Activated CD4-positive, alpha-beta T cell treated with anti-CD3 and anti-CD28 coated beads for 1 hour (primary cell): ENCODE data around the gene FAM227B.
"Not testable (repeated sequence)": the region's sequence is repeated elsewhere in the genome, so short reads cannot be mapped to it uniquely, and the experiment has no call there.

ENCODE experiments used
- DNase-seq: peaks from one replicate; pipeline ENCODE4 v3.0.0-alpha.2; 2020

The FAM227B gene

DNA sequence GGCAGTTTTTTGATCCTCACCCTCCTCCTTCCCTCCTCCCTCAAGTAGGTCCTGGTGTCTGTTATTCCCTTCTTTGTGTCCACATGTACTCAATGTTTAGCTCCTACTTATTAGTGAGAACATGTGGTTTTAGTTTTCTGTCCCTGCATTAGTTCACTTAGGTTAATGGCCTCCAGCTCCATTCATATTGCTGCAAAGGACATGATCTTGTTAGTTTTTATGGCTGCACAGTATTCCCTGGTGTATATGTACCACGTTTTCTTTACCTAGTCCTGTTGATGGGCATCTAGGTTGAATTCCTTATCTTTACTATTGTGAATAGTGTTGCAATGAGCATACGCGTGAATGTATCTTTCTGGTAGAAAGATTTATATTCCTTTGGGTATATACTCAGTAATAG lies 259.2 kb downstream of the FAM227B start:
- no peak for DNase-seq

DNA sequence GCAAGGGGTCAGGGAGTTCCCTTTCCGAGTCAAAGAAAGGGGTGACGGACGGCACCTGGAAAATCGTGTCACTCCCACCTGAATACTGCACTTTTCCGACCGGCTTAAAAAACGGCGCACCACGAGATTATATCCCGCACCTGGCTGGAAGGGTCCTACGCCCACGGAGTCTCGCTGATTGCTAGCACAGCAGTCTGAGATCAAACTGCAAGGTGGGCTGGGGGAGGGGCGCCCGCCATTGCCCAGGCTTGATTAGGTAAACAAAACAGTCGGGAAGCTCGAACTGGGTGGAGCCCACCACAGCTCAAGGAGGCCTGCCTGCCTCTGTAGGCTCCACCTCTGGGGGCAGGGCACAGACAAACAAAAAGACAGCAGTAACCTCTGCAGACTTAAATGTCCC lies 266.2 kb downstream of the FAM227B start:
- DNase-seq = not testable (repeated sequence)

DNA sequence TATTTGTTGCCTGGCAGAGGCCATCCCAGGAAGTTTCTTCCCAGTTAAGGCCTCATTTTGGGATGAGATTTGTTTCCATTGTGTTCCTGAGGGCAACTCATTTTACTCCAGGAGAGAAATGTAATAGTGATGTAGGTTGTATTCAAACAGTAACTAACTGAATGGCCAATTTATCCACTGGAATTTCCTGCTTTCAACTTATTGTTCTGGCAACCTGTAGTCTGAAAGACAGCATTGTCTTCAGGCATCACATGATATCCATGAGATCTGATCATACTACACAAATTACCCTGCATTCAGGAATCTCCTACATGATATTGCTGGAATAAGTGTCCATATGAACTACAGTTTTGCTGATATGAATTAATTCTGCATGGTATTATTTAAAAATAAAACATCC lies 277.1 kb downstream of the FAM227B start:
- DNase-seq = no peak

DNA sequence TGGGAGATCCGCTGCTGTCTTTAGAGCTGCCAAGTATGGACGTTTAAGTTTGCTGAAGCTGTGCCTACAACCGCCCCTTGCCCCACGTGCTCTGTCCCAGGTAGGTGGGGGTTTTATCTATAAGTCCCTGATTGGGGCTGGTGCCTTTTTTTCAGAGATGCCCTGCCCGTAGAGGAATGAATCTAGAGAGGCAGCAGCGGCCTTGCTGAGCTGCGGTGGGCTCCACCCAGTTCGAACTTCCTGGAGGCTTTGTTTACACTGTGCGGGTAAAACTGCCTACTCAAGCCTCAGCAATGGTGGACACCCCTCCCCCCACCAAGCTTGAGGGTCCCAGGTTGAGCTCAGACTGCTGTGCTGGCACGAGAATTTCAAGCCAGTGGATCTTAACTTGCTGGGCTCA lies 281.0 kb downstream of the FAM227B start:
- no peak for DNase-seq

DNA sequence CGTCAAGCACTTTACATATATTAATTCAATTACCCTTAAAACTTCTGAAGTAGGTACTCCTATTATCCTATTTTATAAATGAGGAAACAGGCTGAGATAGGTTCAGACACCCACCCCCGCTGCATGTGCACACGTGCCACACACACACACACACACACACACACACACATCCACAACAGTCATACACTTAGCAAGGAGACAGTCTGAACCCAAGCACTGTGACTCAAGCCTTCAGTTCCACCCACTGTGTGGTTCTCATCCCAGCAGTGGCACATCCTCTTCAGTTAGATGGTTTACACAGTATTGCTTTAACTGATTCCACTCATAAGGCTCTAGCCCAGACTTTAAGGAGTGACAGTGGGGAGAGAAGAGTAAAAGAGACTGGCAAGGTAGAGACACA lies 288.7 kb downstream of the FAM227B start:
- no peak for DNase-seq

DNA sequence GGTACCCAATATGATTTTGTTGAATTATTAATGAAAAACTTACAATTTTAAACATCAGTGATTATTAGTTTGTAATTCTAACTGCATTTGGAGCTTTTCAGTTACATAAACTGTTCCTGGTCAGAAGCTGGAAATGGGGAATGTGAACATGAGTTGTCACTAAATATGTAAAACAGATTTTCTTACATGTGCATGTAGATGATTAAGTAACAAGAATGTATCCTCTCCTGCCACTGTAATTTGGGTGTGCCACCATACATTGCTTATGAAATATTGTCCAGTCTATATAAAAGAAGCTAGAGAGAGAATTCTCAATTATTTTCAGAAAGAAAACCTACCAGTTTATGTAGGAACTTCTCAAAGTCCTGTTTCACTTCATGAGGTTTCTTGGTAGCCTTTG lies 289.2 kb downstream of the FAM227B start:
- DNase-seq = no peak

DNA sequence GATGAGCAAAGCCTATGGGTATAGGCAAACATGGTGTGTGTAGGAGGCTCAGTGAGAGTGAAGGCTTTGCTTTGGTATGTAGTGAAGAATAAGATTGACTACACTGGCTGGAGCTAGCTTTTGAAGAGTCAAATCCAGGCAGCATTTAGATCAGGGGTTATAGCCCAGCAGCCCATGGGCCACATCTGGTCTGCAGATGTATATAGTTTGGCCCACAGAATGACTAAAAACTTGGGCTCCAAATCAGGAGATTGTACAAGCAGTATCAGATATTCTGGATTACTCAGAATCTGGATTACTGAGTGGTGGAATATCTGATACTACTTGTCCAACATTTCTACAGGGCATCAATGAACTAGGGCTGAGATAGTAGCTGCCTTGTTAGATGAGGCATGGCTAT lies 290.5 kb downstream of the FAM227B start:
- no peak for DNase-seq

DNA sequence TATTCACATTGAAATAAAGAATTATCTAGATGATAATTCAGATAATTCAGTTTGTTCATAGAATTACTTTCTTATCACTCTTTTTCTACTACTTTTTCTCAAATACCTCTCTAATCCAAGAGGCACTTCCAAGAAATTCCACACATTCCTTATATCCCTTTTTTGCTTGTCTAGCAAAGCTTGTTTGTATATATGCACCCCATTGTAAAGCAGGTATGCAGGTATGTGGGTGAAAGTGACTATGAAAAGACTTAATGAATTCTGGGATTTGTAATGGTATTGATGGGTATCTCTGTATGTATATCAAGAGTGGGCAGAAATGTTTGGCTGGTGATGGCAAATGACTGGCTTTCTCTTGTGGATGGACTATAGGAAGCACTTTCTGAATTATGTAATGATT lies 291.7 kb downstream of the FAM227B start:
- DNase-seq = no peak

DNA sequence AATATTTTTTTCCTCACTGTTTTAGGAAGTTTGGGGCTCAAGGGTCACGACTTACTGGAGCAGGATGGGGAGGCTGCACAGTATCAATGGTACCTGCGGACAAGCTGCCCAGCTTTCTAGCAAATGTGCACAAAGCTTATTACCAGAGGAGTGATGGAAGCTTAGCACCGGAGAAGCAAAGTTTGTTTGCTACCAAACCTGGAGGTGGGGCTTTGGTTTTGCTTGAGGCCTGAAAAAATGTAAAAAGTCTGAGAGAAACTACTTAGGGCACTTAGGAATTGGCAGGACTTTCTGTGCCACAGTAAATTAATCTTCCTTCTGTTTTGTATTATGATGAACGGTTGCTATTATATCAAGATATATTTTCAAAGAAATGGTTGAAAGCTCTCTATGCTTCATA lies 292.7 kb downstream of the FAM227B start:
- DNase-seq = no peak

DNA sequence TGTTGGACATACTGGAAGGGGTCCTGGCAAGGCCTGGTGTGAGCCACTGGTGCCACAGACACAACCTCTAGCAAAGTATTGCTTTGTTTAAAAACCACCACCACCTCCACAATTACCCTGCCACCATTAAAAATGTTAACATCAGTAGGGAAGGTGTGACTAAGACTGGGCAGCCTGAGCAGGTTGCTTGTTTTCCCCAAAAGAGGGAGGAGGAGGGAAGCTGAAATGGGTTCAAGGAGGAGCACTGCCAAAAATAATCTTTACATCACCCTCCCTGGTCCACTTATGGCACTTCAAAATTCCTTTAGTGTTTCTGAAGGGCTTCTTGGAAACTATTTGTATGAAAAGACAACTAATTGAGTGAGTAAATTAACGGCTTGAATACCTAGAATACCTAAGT lies 297.4 kb downstream of the FAM227B start:
- DNase-seq = no peak

DNA sequence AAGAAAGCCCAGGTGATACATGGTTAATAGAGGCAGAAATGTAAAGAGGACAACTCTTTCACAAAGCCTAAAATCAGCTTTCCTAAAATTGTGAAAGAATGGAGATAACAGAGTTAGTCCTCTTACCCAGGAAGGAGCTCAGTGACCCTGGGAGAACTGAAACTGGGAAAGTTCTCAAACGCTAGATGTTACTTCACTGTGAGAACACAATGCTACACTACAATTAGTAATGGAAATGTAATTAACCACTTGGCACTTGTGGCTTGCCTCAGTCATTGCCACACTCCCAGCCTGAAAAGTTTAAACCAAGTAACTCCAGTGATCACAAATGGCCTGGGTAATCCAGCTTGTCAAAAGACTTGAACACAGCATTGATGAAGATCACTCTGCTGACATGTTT lies 300.3 kb downstream of the FAM227B start:
- no peak for DNase-seq

DNA sequence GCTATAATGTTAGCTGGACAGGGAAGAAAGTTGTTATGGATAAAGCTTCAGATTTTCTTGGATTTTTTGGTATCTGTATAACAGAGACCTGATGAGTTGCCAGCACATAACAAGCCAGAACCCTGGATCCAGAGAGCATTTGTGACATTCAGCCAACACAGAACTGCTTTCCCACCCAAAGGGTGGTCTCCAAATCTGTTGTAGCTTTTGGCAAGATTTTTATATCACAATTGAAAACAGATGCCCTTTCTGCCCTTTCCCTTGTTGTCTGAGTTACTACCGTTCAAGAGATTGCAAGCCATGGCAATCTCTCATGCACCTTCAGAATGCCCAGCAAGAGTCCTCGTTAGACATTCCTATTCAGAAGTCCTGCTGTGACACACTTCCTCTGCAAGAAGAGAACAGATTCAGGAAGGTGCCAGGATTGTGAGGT lies 305.2 kb downstream of the FAM227B start:
- no peak for DNase-seq

DNA sequence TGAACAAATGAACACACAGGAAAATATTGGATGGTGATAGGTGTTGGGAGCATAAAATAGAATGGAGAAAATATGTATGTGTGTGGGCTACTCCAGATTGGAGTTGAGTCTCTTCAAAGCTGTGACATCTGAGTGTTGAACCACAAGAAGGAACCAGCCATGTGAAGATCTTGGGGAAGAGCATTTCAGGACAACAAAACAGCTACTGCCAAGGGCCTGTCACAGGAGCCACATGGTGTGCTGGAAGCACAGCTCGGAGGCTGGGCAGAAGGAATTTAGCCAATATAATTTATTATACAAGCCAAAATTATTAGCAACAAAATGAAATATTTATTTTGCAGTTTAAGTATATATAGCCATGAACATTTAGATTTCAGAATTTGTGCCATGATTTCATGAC lies 305.9 kb downstream of the FAM227B start:
- no peak for DNase-seq

DNA sequence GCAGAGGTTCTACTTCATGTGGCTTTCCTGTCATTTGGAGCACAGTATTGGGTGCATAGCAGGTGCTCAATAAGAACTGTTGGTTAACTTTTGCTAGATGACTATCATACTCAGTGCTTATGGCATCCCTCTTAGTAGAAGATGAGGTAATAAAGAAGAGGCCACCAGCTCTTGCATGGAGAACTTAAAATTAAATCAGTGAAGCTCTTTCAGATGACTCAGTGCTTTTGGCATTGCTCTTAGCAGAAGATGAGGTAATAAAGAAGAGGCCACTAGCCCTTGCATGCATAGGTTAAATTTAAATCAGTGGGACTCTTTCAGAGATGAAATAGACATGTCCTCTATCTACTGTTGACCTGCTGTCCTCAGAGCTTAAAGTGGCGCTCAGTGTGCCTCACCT lies 307.0 kb downstream of the FAM227B start:
- no peak for DNase-seq

DNA sequence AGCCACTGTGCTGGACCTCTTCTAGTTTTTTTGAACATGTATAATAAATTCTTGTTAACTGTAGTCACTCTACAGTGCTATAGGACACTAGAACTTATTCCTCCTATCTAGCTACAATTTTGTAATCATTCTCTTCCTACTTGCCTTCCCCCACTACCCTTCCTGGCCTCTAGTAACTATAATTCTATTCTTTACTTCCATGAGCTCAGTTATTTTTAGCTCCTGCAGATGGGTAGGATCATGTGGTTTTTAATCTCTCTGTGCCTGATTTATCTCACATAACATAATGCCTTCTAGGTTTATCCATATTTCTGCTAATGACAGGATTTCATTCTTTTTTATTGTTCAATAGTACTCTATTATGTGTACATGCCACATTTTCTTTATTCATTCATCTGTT lies 310.7 kb downstream of the FAM227B start:
- no peak for DNase-seq

DNA sequence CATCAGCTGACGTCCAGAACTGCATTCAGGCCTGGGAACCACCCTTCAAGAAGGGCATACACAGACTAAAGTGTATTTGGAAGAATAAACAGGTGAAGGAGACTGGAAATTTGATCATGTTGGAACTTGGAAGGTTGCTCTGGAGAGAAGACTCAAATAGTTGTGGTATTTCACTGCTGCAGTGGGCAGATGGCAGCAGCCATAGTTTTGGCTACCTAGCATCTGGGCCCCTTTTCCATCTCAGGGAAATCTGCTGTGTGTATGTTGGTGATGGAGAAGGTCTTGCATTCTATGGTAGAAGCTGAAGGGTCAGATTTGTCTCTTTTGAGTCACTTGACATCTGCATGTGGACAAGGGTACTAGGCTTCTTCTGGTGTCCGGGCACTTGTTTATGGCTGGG lies 311.9 kb downstream of the FAM227B start:
- DNase-seq = no peak

DNA sequence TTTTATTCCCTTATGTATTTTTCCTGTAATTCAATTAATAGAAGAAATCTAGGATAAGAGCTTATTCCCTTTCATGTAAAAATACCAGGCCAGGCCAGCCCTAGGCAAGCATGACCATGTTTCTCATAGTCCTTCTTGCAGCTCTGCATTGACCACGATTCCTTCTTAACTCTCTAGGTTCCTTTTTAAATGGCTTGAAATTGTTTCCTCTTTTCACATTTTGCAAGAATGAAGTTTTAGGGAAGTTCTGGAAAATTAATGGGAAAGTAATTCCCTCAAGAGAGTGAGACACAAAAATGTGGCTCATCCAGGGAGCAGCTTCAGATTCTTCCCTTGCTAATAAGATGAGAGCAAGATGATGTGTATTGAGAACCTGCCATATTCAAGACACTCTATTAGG lies 314.1 kb downstream of the FAM227B start:
- no peak for DNase-seq

DNA sequence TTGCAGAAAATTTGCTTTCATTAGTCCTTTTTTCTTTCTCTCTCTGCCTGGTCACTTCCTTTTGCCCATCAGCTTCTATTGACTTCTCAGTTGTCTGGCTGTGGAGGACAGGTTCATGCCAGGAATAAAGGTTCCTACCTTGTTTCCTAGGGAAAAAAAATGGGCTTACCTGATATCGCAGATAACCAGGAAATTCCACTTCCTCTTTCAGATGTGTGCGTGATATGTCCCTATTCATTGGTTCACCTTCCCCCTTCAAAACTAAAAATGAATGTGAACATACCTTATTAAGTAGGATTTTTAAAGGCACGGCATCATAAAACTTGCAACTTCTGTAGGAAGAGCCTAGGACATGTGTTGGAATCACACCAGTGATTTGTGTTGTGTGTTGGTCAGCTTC lies 317.6 kb downstream of the FAM227B start:
- DNase-seq = no peak

DNA sequence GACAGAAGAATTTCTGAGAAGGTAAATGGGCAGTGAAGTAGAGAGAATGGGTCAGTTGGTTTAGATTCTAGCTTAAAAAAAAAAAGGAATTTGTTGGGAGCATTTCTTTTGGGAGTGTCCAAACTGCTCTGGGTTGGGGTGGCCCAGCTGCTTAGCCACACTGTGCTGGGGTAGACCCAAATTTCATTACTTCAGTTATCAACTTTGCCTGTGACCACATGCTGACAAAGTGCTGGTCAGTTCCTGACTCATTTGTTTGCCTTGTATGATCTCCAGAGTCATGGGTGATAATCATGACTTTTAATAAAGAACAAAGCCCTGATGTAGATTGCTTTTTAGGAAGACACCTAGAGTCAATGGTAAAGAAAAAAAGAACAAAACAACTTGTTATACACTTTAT lies 319.1 kb downstream of the FAM227B start:
- DNase-seq = no peak

DNA sequence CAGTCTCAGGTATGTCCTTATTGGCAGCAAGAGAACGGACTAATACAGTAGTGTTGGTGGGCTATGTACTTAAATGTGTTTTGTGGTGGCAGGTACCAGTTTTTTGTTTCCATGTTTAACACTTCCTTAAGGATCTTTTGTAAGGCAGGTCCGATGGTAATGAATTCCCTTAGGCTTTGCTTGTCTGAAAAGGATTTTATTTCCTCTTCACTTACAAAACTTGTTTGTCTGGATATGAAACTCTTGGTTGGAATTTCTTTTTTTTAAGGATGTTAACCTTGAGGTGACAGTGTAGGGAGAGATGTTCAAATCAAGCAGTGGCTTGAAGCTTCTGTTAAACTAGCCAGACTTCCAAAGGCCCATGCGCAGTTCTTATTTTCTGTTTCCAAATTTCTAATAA lies 319.8 kb downstream of the FAM227B start:
- no peak for DNase-seq

DNA sequence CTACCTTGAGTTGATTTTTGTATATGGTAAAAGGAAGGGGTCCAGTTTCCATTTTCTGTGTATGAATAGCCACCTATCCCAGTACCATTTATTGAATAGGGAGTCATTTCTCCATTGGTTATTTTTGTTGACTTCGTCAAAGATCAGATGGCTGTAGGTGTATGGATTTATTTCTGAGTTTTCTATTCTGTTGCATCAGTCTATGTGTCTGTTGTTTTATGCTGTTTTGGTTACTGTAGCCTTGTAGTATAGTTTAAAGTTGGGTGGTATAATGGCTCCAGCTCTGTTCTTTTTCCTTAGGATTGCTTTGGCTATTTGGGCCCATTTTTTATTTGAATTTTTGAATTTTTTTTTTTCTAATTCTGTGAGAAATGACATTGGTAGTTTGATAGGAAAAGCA lies 323.0 kb downstream of the FAM227B start:
- no peak for DNase-seq

DNA sequence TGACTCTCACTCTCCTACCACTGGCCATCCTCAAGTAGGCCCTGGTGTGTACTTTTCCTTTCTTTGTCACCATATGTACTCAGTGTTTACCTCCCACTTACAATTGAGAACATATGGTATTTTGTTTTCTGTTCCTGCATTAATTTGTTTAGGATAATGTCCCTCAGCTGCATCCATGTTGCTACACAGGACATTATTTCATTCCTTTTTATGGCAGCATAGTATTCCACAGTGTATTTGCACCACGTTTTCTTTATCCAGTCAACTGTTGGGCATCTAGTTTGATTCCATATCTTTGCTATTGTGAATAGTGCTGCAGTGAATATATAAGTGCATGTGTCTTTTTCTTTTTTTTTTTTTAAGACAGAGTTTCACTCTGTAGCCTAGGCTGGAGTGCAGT lies 324.4 kb downstream of the FAM227B start:
- DNase-seq = no peak

DNA sequence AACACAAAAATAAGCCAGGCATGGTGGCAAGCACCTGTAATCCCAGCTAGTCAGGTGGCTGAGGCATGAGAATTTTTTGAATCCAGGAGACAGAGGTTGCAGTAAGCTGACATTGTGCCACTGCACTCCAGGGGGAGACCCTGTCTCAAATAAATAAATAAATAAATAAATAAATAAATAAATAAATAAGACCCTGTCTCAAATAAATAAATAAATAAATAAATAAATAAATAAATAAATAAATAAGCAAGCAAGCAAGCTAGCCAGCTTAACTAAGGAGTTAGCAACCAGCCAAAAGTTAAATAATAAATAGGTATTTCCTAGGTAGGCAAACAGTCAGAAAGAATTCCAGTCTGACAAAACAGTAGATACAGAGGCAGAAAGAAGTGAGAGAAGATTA lies 326.7 kb downstream of the FAM227B start:
- no peak for DNase-seq

DNA sequence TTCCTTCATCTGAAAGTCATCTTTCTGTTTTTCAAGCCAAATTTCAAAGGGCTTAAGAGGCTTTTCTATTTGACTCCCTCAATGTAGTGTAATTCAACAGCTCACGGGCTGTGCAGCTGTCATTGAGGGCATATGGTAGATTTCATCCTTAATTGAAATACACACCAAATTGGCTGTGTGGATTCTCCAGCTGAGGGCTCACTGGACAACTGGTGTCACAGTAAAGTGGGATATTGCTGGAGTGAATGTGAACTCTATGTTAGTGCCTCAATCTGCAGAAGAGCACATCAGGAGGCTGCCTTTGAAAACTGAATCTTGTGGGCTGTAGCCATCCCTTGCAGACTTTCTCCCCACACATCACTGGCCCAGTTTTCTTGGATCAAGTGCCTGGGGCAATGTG lies 330.4 kb downstream of the FAM227B start:
- DNase-seq = no peak

DNA sequence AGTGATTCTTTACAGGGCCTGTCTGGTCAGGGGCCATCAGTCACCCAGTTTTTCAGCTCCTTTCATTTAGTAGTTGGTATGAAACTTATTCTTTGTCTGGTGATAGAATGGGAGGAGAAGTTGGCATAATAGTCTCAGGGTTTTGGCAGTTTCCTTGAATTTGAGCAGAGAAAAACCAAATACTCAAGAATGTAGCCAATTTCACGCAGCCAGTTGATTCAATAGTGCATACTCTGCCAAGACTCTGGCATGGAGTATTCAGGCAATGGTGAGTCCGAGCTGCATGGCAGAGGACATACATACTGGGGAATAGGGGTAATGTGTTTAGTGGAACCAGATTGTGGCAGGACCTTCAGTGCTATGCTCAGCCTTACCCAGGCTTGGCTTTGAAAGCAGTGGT lies 332.2 kb downstream of the FAM227B start:
- DNase-seq = no peak

DNA sequence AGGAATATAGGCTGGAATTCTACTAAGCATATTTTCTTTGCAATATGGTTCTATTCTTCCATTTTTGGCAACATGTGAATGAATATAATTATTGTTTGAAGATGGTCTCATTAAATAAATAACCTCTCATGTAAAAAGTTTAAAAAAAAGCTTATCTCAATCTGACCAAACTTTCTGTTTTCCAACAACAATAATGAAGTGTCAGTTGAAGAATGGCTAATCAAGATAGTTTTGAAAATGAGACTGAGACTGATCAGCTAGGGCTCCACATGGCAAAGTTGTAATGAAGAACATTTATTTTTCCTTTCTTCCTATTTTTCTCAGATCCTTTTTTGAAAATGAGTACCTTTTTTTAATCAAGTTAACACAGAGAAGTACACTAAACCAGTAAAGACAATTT lies 333.1 kb downstream of the FAM227B start:
- DNase-seq = no peak
